Measurements from ENCODE around the gene MEG3.

The MEG3 gene

GRCh38 chr14:100901391-100902183 lies 75.7 kb downstream of the MEG3 start:
- DNase-seq = no peak

- DNase-seq = no peak
These were observed 76.6 kb downstream of the MEG3 start for GRCh38 chr14:100902295-100903133.

- no peak for DNase-seq
These were observed 77.2 kb downstream of the MEG3 start for GRCh38 chr14:100903134-100903468.

GRCh38 chr14:100903672-100904185 lies 77.8 kb downstream of the MEG3 start, which contains the start of gene RTL1:
Gene RTL1, minus strand, starts transcription at chr14:100903722. Its CDS starts 18,934 bp downstream, at chr14:100884788.
- no peak for DNase-seq

- DNase-seq = no peak
These were observed 78.6 kb downstream of the MEG3 start for GRCh38 chr14:100904307-100905087.

- DNase-seq = no peak
These were observed 79.2 kb downstream of the MEG3 start for GRCh38 chr14:100905166-100905565.

- DNase-seq = no peak
These were observed 80.5 kb downstream of the MEG3 start for GRCh38 chr14:100906420-100906819.

- DNase-seq = no peak
These were observed 81.3 kb downstream of the MEG3 start for GRCh38 chr14:100907240-100907639.

- DNase-seq = no peak
These were observed 83.5 kb downstream of the MEG3 start for GRCh38 chr14:100909439-100909838.
